Gastrocnemius medialis (tissue), 4 donors: ENCODE measurements around the gene DNAJC11.

Experiments used
- CTCF ChIP-seq, 5 experiments: fragments of 450-650 bp in 3 of 5; fragments of 200-600 bp in 2 of 5; sonication (generic) in 2 of 5; IDR thresholded peaks in 4 of 5; conservative IDR thresholded peaks in 1 of 5; 1 replicate in 4 of 5; 2 replicates in 1 of 5; pipeline ENCODE4 v1.5.1; 2016 to 2019; ENCODE audit warnings: antibody characterized with exemption in 5 of 5, mild to moderate bottlenecking in 3 of 5, moderate library complexity in 3 of 5
- POLR2A ChIP-seq, 2 donors: fragments of 450-650 bp; IDR thresholded peaks; one replicate each; pipeline ENCODE4 v1.6.1; 2017; ENCODE audit warnings: antibody characterized with exemption in 2 of 2, mild to moderate bottlenecking in 2 of 2, moderate library complexity in 2 of 2

GRCh38 chr1:6645018-6645417 is 56.6 kb downstream of the DNAJC11 start:
- no peak for TF ChIP-seq CTCF (IDR thresholded peaks at IDR 0.05 in 4 of 5, conservative IDR thresholded peaks at IDR 0.05 in 1 of 5)
- no peak for TF ChIP-seq POLR2A (IDR thresholded peaks at IDR 0.05)
